Upper lobe of right lung (tissue), 1 donor: Measurements from ENCODE around the gene ARL13B. TPM values are rescaled to one million over a fixed set of nuclear protein-coding genes. Genes with fewer than 3 reads are reported as not detected.

Experiments used
- ATAC-seq: fragments of 200-7000 bp; cut with Tn5 transposase; one replicate; pipeline ENCODE4 v1.9.1; 2020; ENCODE audit warnings: mild to moderate bottlenecking, moderate library complexity
- DNase-seq: peaks from one replicate; pipeline ENCODE4 v3.0.0-alpha.2; 2020
- H3K27ac ChIP-seq: fragments of 200-600 bp; one replicate; pipeline ENCODE4 v1.8.0; 2022
- H3K27me3 ChIP-seq: fragments of 200-600 bp; one replicate; pipeline ENCODE4 v1.8.0; 2022; ENCODE audit warnings: mild to moderate bottlenecking
- H3K36me3 ChIP-seq: fragments of 200-600 bp; one replicate; pipeline ENCODE4 v1.8.0; 2022
- H3K4me1 ChIP-seq: fragments of 200-600 bp; one replicate; pipeline ENCODE4 v1.8.0; 2022
- H3K4me3 ChIP-seq: fragments of 200-600 bp; one replicate; pipeline ENCODE4 v1.8.0; 2022; ENCODE audit warnings: mild to moderate bottlenecking
- H3K9me3 ChIP-seq: fragments of 200-600 bp; one replicate; pipeline ENCODE4 v1.8.0; 2022
- CTCF ChIP-seq: fragments of 200-600 bp; IDR thresholded peaks from one replicate; pipeline ENCODE4 v1.8.0; 2022; ENCODE audit warnings: antibody characterized with exemption
- intact Hi-C: fragments of 100-400 bp; cut with DNase I; formaldehyde crosslinking; loops from one replicate; pipeline ENCODE4 v1.11.0; 2022
- total RNA-seq: library from RNA; stranded (reverse); fragmentation: NEBNext Ultra II Directional; extraction: Animal tissue kit (Norgen Biotek cat#: 25700); gene quantifications from one replicate; pipeline ENCODE4 v1.2.1, GENCODE V29; 2021
- donor health status: DM: no; HTN: yes; CAD: no; lungs with severe emphysema.

The ARL13B gene
- total RNA-seq, 1 donor from 2014 or later, result 20.3 TPM

DNA sequence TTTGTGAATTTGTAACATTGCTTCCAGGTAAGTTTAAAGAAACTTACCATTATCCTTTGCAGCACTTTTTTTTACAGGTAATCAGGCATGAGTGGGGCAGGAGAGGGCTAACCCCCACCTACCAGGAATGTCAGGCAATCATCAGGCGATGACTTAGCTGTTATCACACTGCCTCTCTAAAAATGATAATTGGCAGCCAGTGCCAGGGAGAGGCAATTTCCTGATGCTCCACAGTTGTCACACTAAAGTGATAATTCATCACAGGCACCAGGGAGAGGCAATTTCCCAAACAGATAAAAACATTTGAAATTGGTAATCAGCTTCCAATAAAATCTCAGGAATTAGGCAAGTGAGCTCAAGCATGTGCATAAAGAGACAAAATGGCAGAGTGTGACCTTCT is 109.2 kb downstream of the ARL13B start:
- Histone ChIP-seq H3K36me3 (peaks cover 44% of the 10 kb centered on the region), H3K27ac (no peak overlapping the region), H3K9me3 (no peaks in the 10 kb centered on the region), H3K4me3 (no peak overlapping the region), H3K27me3 (no peaks in the 10 kb centered on the region), H3K4me1 (no peaks in the 10 kb centered on the region)
- TF ChIP-seq CTCF, result no peak
- intact Hi-C loops, result no loop called here
- ATAC-seq (no peak), DNase-seq (no peak)

GRCh38 chr3:94092086-94092485 is 112.1 kb downstream of the ARL13B start:
- Histone ChIP-seq H3K4me1 (no peaks in the 10 kb centered on the region), H3K36me3 (peaks cover 53% of the 10 kb centered on the region), H3K27ac (no peak overlapping the region), H3K4me3 (no peak overlapping the region), H3K27me3 (no peaks in the 10 kb centered on the region), H3K9me3 (no peaks in the 10 kb centered on the region)
- ATAC-seq (peak; percentile 83), DNase-seq (no peak)
- no peak for TF ChIP-seq CTCF
- intact Hi-C loops, result no loop called here

- Histone ChIP-seq H3K27me3 (no peaks in the 10 kb centered on the region), H3K9me3 (no peaks in the 10 kb centered on the region), H3K4me1 (no peaks in the 10 kb centered on the region), H3K36me3 (peaks cover 57% of the 10 kb centered on the region), H3K27ac (no peak overlapping the region), H3K4me3 (no peak overlapping the region)
- TF ChIP-seq CTCF, result no peak
- ATAC-seq, result no peak
- intact Hi-C loops, result no loop called here
- no peak for DNase-seq
Measured at GRCh38 chr3:94093151-94093550, 113.2 kb downstream of the ARL13B start.

- no peaks in the 10 kb centered on the region for H3K9me3 ChIP-seq
- intact Hi-C loops, result no loop called here
- DNase-seq, result no peak
- no peak overlapping the region for H3K27ac ChIP-seq
- ATAC-seq, result no peak
- no peak for TF ChIP-seq CTCF
- no peaks in the 10 kb centered on the region for H3K27me3 ChIP-seq
- peaks cover 65% of the 10 kb centered on the region for H3K36me3 ChIP-seq
- H3K4me3 ChIP-seq, result no peak overlapping the region
- H3K4me1 ChIP-seq, result no peaks in the 10 kb centered on the region
Measured at GRCh38 chr3:94095111-94095510, 115.2 kb downstream of the ARL13B start.

DNA sequence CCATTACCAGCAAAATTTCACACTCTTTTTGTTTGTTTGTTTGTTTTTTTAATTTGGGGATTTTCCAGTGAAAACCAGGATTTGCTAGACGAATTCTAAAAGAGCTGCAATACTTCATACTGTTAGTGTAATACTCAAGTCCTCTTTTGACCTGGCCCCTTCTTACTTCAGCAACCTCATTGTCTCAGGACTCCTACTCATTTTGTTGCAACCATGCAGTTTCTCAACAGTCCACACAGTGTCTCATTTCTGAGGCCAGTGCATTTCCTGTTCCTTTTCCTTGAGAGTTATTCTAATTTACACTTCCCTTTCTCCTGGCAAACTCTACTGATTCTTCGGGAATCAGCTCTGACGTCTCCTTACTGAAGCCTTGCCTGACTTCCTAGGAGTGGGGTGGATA is 118.5 kb downstream of the ARL13B start:
- no peaks in the 10 kb centered on the region for H3K27me3 ChIP-seq
- no peak for TF ChIP-seq CTCF
- no peak overlapping the region for H3K27ac ChIP-seq
- ATAC-seq, result peak; percentile 83
- no peaks in the 10 kb centered on the region for H3K4me1 ChIP-seq
- intact Hi-C loops, result no loop called here
- no peak for DNase-seq
- H3K9me3 ChIP-seq, result no peaks in the 10 kb centered on the region
- peaks cover 80% of the 10 kb centered on the region for H3K36me3 ChIP-seq
- no peak overlapping the region for H3K4me3 ChIP-seq

DNA sequence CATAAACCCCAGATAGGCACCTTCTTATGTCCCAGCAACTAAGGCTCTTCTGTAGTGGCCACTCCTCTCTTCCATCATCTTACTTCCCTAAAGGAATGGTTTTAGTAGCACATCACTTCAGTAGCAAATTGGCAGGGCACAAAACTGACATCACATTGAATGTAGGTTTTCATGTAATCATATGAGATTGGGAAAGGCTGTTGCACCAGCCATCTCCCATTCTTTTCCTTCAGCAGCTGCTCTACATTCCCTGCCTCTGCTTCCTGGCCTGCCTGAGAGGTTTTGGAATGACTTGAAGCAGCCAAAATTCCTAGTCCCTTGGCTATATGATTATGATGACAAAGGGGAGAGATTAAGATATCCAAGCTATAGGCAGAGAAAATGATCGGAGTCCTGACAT is 119.4 kb downstream of the ARL13B start:
- DNase-seq, result no peak
- Histone ChIP-seq H3K9me3 (no peaks in the 10 kb centered on the region), H3K27me3 (no peaks in the 10 kb centered on the region), H3K36me3 (peaks cover 80% of the 10 kb centered on the region), H3K27ac (no peak overlapping the region), H3K4me1 (no peaks in the 10 kb centered on the region), H3K4me3 (no peak overlapping the region)
- no peak for TF ChIP-seq CTCF
- intact Hi-C loops, result no loop called here
- ATAC-seq, result no peak
